GM12878 (cell line): ENCODE measurements around the gene FBXW7.
A peak's percentile ranks its signal among the peaks of the same experiment; 100 is the strongest.

Experiments used
- CTCF ChIP-seq, 3 experiments: IDR thresholded peaks in 2 of 3; conservative IDR thresholded peaks in 1 of 3; 2 replicates each; pipeline ENCODE4 v1.5.1; 2011; ENCODE audit warnings: low read depth in 3 of 3, low read length in 3 of 3, mild to moderate bottlenecking in 3 of 3, control low read depth in 2 of 3, moderate library complexity in 2 of 3, inconsistent platforms in 1 of 3, mixed read lengths in 1 of 3; ENCODE audit not compliant: control insufficient read depth in 2 of 3, insufficient read depth in 1 of 3; ENCODE audit errors: extremely low read depth in 1 of 3
- EP300 ChIP-seq, 2 experiments: fragments of 150-350 bp in 1 of 2; IDR thresholded peaks; 2 replicates each; pipeline ENCODE4 v1.6.1; 2011 to 2012; ENCODE audit warnings: low read depth in 2 of 2, low read length in 2 of 2, borderline replicate concordance in 1 of 2, improper control_type of control experiment in 1 of 2, inconsistent platforms in 1 of 2; ENCODE audit not compliant: control insufficient read depth in 1 of 2
- FOXM1 ChIP-seq: IDR thresholded peaks from 2 replicates; pipeline ENCODE4 v1.6.1; 2012; ENCODE audit warnings: low read depth, mild to moderate bottlenecking, inconsistent platforms, low read length, moderate library complexity
- SUZ12 ChIP-seq: fragments of 200-600 bp; sonication (generic); IDR thresholded peaks from one replicate; pipeline ENCODE4 v1.6.1; 2018; ENCODE audit warnings: antibody characterized with exemption, mild to moderate bottlenecking; ENCODE audit not compliant: unreplicated experiment

- peak in 1 of 3 experiments; percentile 20; a peak in 1 of 6 replicates for TF ChIP-seq CTCF (IDR thresholded peaks at IDR 0.05 in 2 of 3, conservative IDR thresholded peaks at IDR 0.05 in 1 of 3; ENCODE audit: control insufficient read depth in 2 of 3, extremely low read depth in 1 of 3, insufficient read depth in 1 of 3, low read depth in 3 of 3, low read length in 3 of 3)
- TF ChIP-seq SUZ12: no peak
- peak; percentile 25; the same call in 1 of the 2 replicates for TF ChIP-seq FOXM1
- TF ChIP-seq EP300 (IDR thresholded peaks at IDR 0.05; ENCODE audit: borderline replicate concordance in 1 of 2, control insufficient read depth in 1 of 2, low read depth in 2 of 2, low read length in 2 of 2): no peak
Measured at GRCh38 chr4:152540293-152540674, 4.4 kb upstream of the FBXW7 start.
